Upper lobe of left lung (tissue), 4 donors: ENCODE data around the gene FOXL1.

Source experiments
- CTCF ChIP-seq, 6 experiments: fragments of 450-650 bp in 4 of 6; fragments of 200-600 bp in 2 of 6; sonication (generic) in 2 of 6; IDR thresholded peaks; one replicate each; pipeline ENCODE4 v1.5.1; 2016 to 2019; ENCODE audit warnings: antibody characterized with exemption in 6 of 6
- EP300 ChIP-seq, 4 donors: sonication (generic); formaldehyde crosslinking; IDR thresholded peaks; one replicate each; pipeline ENCODE4 v1.5.1; 2017; ENCODE audit warnings: antibody characterized with exemption in 4 of 4, control low read depth in 2 of 4
- POLR2A ChIP-seq, 4 donors: fragments of 450-650 bp; IDR thresholded peaks; one replicate each; pipeline ENCODE4 v1.5.1; 2016 to 2017; ENCODE audit warnings: antibody characterized with exemption in 4 of 4, mild to moderate bottlenecking in 2 of 4
- POLR2AphosphoS5 ChIP-seq, 2 donors: sonication (generic); formaldehyde crosslinking; IDR thresholded peaks; one replicate each; pipeline ENCODE4 v1.5.1; 2017; ENCODE audit warnings: antibody characterized with exemption in 2 of 2

DNA sequence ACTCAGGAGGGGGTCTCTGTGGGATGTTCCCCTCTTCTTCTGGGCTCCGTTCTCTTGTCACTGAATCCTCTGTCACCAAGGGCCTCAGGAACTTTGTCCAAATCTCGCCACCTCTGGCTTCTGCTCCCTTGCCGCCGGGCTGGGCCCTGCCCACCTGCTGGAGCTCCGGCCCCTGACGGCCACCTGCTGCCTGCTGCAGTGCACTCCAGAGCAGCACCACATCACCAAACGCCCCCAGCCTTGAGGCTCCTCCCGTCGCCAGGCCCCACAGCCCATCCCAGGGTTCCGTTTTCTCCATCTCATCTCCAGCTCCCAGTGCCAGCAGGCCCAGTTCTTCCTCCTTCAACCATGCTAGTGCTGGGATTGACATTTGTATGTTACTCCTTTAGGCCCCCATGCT, 43.6 kb downstream of the FOXL1 start:
- TF ChIP-seq CTCF (IDR thresholded peaks at IDR 0.05) (no peak), POLR2A (IDR thresholded peaks at IDR 0.05) (no peak), EP300 (IDR thresholded peaks at IDR 0.05) (no peak), POLR2AphosphoS5 (IDR thresholded peaks at IDR 0.05) (no peak)
